K562 (cell line): ENCODE data around the gene STK16. TPM values are rescaled to one million over a fixed set of nuclear protein-coding genes. Genes with fewer than 3 reads are reported as not detected.

Experiments used
- ATF4 ChIP-seq: fragments of 450-650 bp; formaldehyde crosslinking; IDR thresholded peaks from 2 replicates; pipeline ENCODE4 v1.4.0; 2022; ENCODE audit warnings: mild to moderate bottlenecking, moderate library complexity
- CREM ChIP-seq: IDR thresholded peaks from 2 replicates; pipeline ENCODE4 v1.6.1; 2014; ENCODE audit warnings: antibody characterized with exemption, low read depth
- ESRRA ChIP-seq: fragments of 450-650 bp; IDR thresholded peaks from 2 replicates; pipeline ENCODE4 v1.6.1; 2014; ENCODE audit warnings: low read depth, mild to moderate bottlenecking, moderate library complexity, borderline replicate concordance
- FOXK2 ChIP-seq, 2 experiments: fragments of 450-650 bp; IDR thresholded peaks in 1 of 2; conservative IDR thresholded peaks in 1 of 2; 2 replicates each; pipeline ENCODE4 v1.6.1; 2016; ENCODE audit warnings: low read depth in 2 of 2, mild to moderate bottlenecking in 1 of 2
- KAT7 ChIP-seq: sonication (generic); formaldehyde crosslinking; IDR thresholded peaks from 2 replicates; pipeline ENCODE4 v1.8.0; 2022; ENCODE audit warnings: missing genetic modification reagents, mild to moderate bottlenecking, borderline replicate concordance
- NBN ChIP-seq: fragments of 450-650 bp; IDR thresholded peaks from 2 replicates; pipeline ENCODE4 v1.6.1; 2016; ENCODE audit warnings: low read depth, mild to moderate bottlenecking
- NELFE ChIP-seq: IDR thresholded peaks from 2 replicates; pipeline ENCODE4 v1.6.1; 2011; ENCODE audit warnings: mild to moderate bottlenecking; ENCODE audit not compliant: insufficient read depth, insufficient read length
- NEUROD1 ChIP-seq: fragments of 150-350 bp; IDR thresholded peaks from 2 replicates; pipeline ENCODE4 v1.6.1; 2014; ENCODE audit warnings: borderline replicate concordance, low read length, low read depth; ENCODE audit not compliant: partially characterized antibody
- PKNOX1 ChIP-seq: fragments of 450-650 bp; IDR thresholded peaks from 2 replicates; pipeline ENCODE4 v1.6.1; 2016
- POLR2H ChIP-seq: IDR thresholded peaks from 2 replicates; pipeline ENCODE4 v1.6.1; 2016; ENCODE audit warnings: missing genetic modification characterization, low read depth, mild to moderate bottlenecking, control low read depth, missing compliant biosample characterization, moderate library complexity
- RBM14 ChIP-seq: fragments of 200-400 bp; formaldehyde crosslinking; IDR thresholded peaks from 2 replicates; pipeline ENCODE4 v1.6.1; 2018; ENCODE audit warnings: low read depth, mild to moderate bottlenecking, low read length, moderate library complexity, borderline replicate concordance; ENCODE audit not compliant: insufficient read depth
- SETDB1 ChIP-seq: IDR thresholded peaks from one replicate; pipeline ENCODE4 v1.6.1; 2012; ENCODE audit warnings: low read length, control low read depth, inconsistent platforms
- TFAP4 ChIP-seq: sonication (generic); formaldehyde crosslinking; IDR thresholded peaks from 2 replicates; pipeline ENCODE4 v1.8.0; 2022; ENCODE audit warnings: missing genetic modification reagents, mild to moderate bottlenecking, moderate library complexity, borderline replicate concordance
- THRB ChIP-seq: fragments of 450-650 bp; formaldehyde crosslinking; conservative IDR thresholded peaks from 2 replicates; pipeline ENCODE4 v1.4.0; 2022; ENCODE audit warnings: mild to moderate bottlenecking, missing genetic modification characterization
- ZNF12 ChIP-seq: sonication (generic); formaldehyde crosslinking; IDR thresholded peaks from 2 replicates; pipeline ENCODE4 v1.4.0; 2020; ENCODE audit warnings: mild to moderate bottlenecking, missing genetic modification reagents
- ZNF197 ChIP-seq: fragments of 200-800 bp; sonication (Bioruptor generic); IDR thresholded peaks from 2 replicates; pipeline ENCODE4 v1.6.1; 2016; ENCODE audit warnings: low read depth, missing genetic modification characterization, missing compliant biosample characterization
- ZNF77 ChIP-seq: fragments of 250-450 bp; sonication (Bioruptor Pico); IDR thresholded peaks from 2 replicates; pipeline ENCODE4 v1.5.0; 2020
- ZNF778 ChIP-seq: fragments of 450-650 bp; formaldehyde crosslinking; IDR thresholded peaks from 2 replicates; pipeline ENCODE4 v1.4.0; 2020; ENCODE audit warnings: mild to moderate bottlenecking, moderate library complexity
- ZZZ3 ChIP-seq: fragments of 450-650 bp; IDR thresholded peaks from 2 replicates; pipeline ENCODE4 v1.6.1; 2016; ENCODE audit warnings: antibody characterized with exemption, mild to moderate bottlenecking, moderate library complexity
- polyA plus RNA-seq, 8 experiments: library from polyadenylated mRNA; depleted of rRNA in 4 of 8; stranded (reverse) in 5 of 8; unstranded in 3 of 8; fragments of >200 nt; fragmentation: Nextera tagmentation in 2 of 8; fragmentation: Illumina TruSeq in 1 of 8; extraction: Ambion mirVana in 2 of 8; extraction: Trizol in 1 of 8; gene quantifications; 2 replicates each; pipeline versions ENCODE4 v1.2.1 to v1.2.3, GENCODE V29; 2011 to 2014; ENCODE audit warnings: inconsistent platforms in 1 of 8, missing spikeins in 1 of 8
- total RNA-seq, 7 experiments: library from RNA; depleted of rRNA in 6 of 7; stranded (reverse); fragments of >200 nt in 6 of 7; fragmentation: Illumina TruSeq in 2 of 7; extraction: Trizol in 2 of 7; gene quantifications; 2 replicates each; pipeline versions ENCODE4 v1.2.1 to v1.2.3, GENCODE V29; 2011 to 2021; ENCODE audit warnings: low replicate concordance in 1 of 7

STK16 gene
- total and polyA plus RNA-seq, 9 of the 15 experiments (the other 6 are each of a cell fraction or from before 2014, with no cell fraction given) = 5.4 to 36.2 (median 17.8) TPM

- TF ChIP-seq THRB (CRISPR knock-in tag) (no peak), FOXK2 (conservative IDR thresholded peaks at IDR 0.05 in 1 of 2, IDR thresholded peaks at IDR 0.05 in 1 of 2; ENCODE audit: low read depth in 2 of 2) (peak; percentile 89 to 90), TFAP4 (no peak), ZNF778 (CRISPR knock-in tag) (no peak), ZNF12 (CRISPR knock-in tag) (no peak), CREM (no peak), NEUROD1 (no peak), KAT7 (no peak), ZNF197 (CRISPR knock-in tag) (no peak), PKNOX1 (peak; percentile 85; the same call in 1 of the 2 replicates), SETDB1 (no peak), ZNF77 (no peak), NBN (peak; percentile 28; the same call in 1 of the 2 replicates), POLR2H (tag) (no peak), ESRRA (no peak), ZZZ3 (no peak), NELFE (no peak), ATF4 (CRISPR knock-in tag) (no peak), RBM14 (no peak)
These were observed 33.4 kb downstream of the STK16 start (continued) for GRCh38 chr2:219278655-219279150.
